K562 (cell line): ENCODE measurements around the gene FN3K. TPM values are rescaled to one million over a fixed set of nuclear protein-coding genes. Genes with fewer than 3 reads are reported as not detected.

Experiments used
- ATAC-seq: fragments of 200-7000 bp; cut with Tn5 transposase; 3 replicates; pipeline ENCODE4 v1.9.1; 2020; ENCODE audit warnings: moderate library complexity
- Bru-seq: library from RNA; stranded (reverse); fragments of 400-500 nt; gene quantifications from one replicate; lab custom pipeline; 2021; lab: Mats Ljungman, UMichigan
- BruChase-seq, 2 experiments: library from RNA; stranded (reverse); fragments of 400-500 nt; gene quantifications; one replicate each; lab custom pipeline; 2021; lab: Mats Ljungman, UMichigan
- BruUV-seq: library from RNA; stranded (reverse); fragments of 400-500 nt; replicated peaks from 2 replicates; lab custom pipeline; 2021; lab: Mats Ljungman, UMichigan
- CTCF ChIA-PET: fragments of 300-600 bp; formaldehyde crosslinking; extraction: SDS; loops from one replicate; lab custom pipeline; 2021; ENCODE audit warnings: low intra/inter-chr PET ratio; lab: Yijun Ruan, JAX
- POLR2A ChIA-PET: fragments of 300-600, 350-650 bp; sonication (Branson Sonifier 250); formaldehyde crosslinking; extraction: SDS; loops from one replicate; lab custom pipeline; 2021; ENCODE audit warnings: antibody characterized with exemption, inconsistent platforms; lab: Yijun Ruan, JAX
- DNase-seq, 4 experiments: peaks; one replicate each; pipeline versions ENCODE4 v3.0.0 to v3.0.0-alpha.2; 2011 to 2018; ENCODE audit warnings: low spot score in 3 of 4, mixed read lengths in 3 of 4; ENCODE audit errors: extremely low read depth in 1 of 4
- FAIRE-seq: peaks from 2 replicates; lab custom pipeline; 2011; peaks lifted over from hg19 to GRCh38; lab: Jason Lieb, UNC
- H2AFZ ChIP-seq: 2 replicates; pipeline ENCODE4 v1.6.0; 2011; ENCODE audit warnings: low read depth, low read length, control low read depth, inconsistent platforms
- H3K27ac ChIP-seq: fragments of 200-600 bp; 3 replicates; pipeline ENCODE4 v1.8.0; 2011; ENCODE audit warnings: low read depth, mild to moderate bottlenecking, control low read depth, inconsistent platforms, low read length, moderate library complexity, mixed read lengths; ENCODE audit errors: extremely low read depth
- H3K27me3 ChIP-seq, 2 experiments: fragments of 300-600 bp in 1 of 2; 2 replicates in 1 of 2; 3 replicates in 1 of 2; pipeline versions ENCODE4 v1.6.0 to v1.8.0; 2011; ENCODE audit warnings: inconsistent platforms in 2 of 2, low read length in 2 of 2, mild to moderate bottlenecking in 1 of 2, mixed read lengths in 1 of 2, moderate library complexity in 1 of 2; ENCODE audit not compliant: control insufficient read depth in 2 of 2, insufficient read depth in 2 of 2
- H3K36me3 ChIP-seq: fragments of 300-600 bp; 3 replicates; pipeline ENCODE4 v1.8.0; 2011; ENCODE audit warnings: mild to moderate bottlenecking, low read length, inconsistent platforms; ENCODE audit not compliant: control insufficient read depth, insufficient read depth
- H3K4me1 ChIP-seq, 2 experiments: fragments of 200-600 bp in 1 of 2; replicated peaks in 1 of 2; 2 replicates in 1 of 2; 3 replicates in 1 of 2; pipeline versions ENCODE4 v1.5.1 to v1.8.0; 2011; ENCODE audit warnings: inconsistent platforms in 2 of 2, low read length in 2 of 2, mild to moderate bottlenecking in 1 of 2, mixed read lengths in 1 of 2, moderate library complexity in 1 of 2; ENCODE audit not compliant: control insufficient read depth in 2 of 2, insufficient read depth in 2 of 2
- H3K4me2 ChIP-seq: 2 replicates; pipeline ENCODE4 v1.6.1; 2011; ENCODE audit warnings: low read length, control low read depth, inconsistent platforms, mixed read lengths; ENCODE audit not compliant: insufficient read depth
- H3K4me3 ChIP-seq: fragments of 200-600 bp; sonication (generic), shearing (Covaris generic); 2 replicates; pipeline ENCODE4 v1.5.1; 2016; ENCODE audit warnings: control low read depth, inconsistent platforms
- H3K79me2 ChIP-seq: fragments of 200-600 bp; 3 replicates; pipeline ENCODE4 v1.8.0; 2011; ENCODE audit warnings: low read length, inconsistent platforms; ENCODE audit not compliant: control insufficient read depth, insufficient read depth
- H3K9ac ChIP-seq, 2 experiments: 2 replicates each; pipeline versions ENCODE4 v1.6.0 to v1.6.1; 2011; ENCODE audit warnings: low read depth in 2 of 2, low read length in 2 of 2, control low read depth in 1 of 2, inconsistent platforms in 1 of 2, mild to moderate bottlenecking in 1 of 2, mixed read lengths in 1 of 2; ENCODE audit not compliant: insufficient read depth in 1 of 2
- H3K9me1 ChIP-seq: one replicate; pipeline ENCODE4 v1.6.0; 2011; ENCODE audit warnings: inconsistent platforms, mild to moderate bottlenecking, low read length, moderate library complexity; ENCODE audit not compliant: control insufficient read depth, insufficient read depth
- H3K9me3 ChIP-seq: replicated peaks from 2 replicates; pipeline ENCODE4 v1.5.1; 2011; ENCODE audit warnings: low read depth, low read length, inconsistent platforms; ENCODE audit not compliant: control insufficient read depth, insufficient read depth
- H4K20me1 ChIP-seq: replicated peaks from 2 replicates; pipeline ENCODE4 v1.6.1; 2011; ENCODE audit warnings: low read length, inconsistent platforms, mixed read lengths; ENCODE audit not compliant: control insufficient read depth, insufficient read depth
- AFF4 ChIP-seq: sonication (generic); formaldehyde crosslinking; IDR thresholded peaks from 2 replicates; pipeline ENCODE4 v1.8.0; 2023; ENCODE audit warnings: mild to moderate bottlenecking, missing genetic modification reagents
- E2F5 ChIP-seq: sonication (generic); formaldehyde crosslinking; IDR thresholded peaks from 2 replicates; pipeline ENCODE4 v1.8.0; 2022; ENCODE audit warnings: mild to moderate bottlenecking, missing genetic modification reagents
- ELF2 ChIP-seq: fragments of 250-450 bp; sonication (Bioruptor Pico); IDR thresholded peaks from 2 replicates; pipeline ENCODE4 v1.5.0; 2021; ENCODE audit warnings: mild to moderate bottlenecking
- FOXK1 ChIP-seq: sonication (generic); formaldehyde crosslinking; IDR thresholded peaks from 2 replicates; pipeline ENCODE4 v1.8.0; 2022; ENCODE audit warnings: missing genetic modification reagents, mild to moderate bottlenecking, borderline replicate concordance
- MCM3 ChIP-seq: fragments of 450-650 bp; IDR thresholded peaks from 2 replicates; pipeline ENCODE4 v1.6.1; 2016
- NFATC3 ChIP-seq: fragments of 450-650 bp; IDR thresholded peaks from 2 replicates; pipeline ENCODE4 v1.6.1; 2017; ENCODE audit warnings: mild to moderate bottlenecking
- PCBP1 ChIP-seq: fragments of 200-400 bp; formaldehyde crosslinking; IDR thresholded peaks from 2 replicates; pipeline ENCODE4 v1.6.1; 2018; ENCODE audit warnings: mild to moderate bottlenecking, low read depth, low read length; ENCODE audit not compliant: poor library complexity, severe bottlenecking
- RFX7 ChIP-seq: fragments of 250-450 bp; sonication (Bioruptor Pico); IDR thresholded peaks from 2 replicates; pipeline ENCODE4 v1.5.1; 2021; ENCODE audit warnings: mild to moderate bottlenecking
- SMC3 ChIP-seq: conservative IDR thresholded peaks from 2 replicates; pipeline ENCODE4 v1.6.1; 2011; ENCODE audit warnings: low read depth, low read length, improper control_type of control experiment; ENCODE audit not compliant: insufficient read depth
- SRF ChIP-seq, 2 experiments: fragments of 250-450, 450-650 bp in 1 of 2; sonication (Bioruptor Pico) in 1 of 2; sonication (generic) in 1 of 2; formaldehyde crosslinking; IDR thresholded peaks; 2 replicates each; pipeline versions ENCODE4 v1.5.0 to v1.5.1; 2020 to 2022; ENCODE audit warnings: mild to moderate bottlenecking in 1 of 2, missing genetic modification reagents in 1 of 2
- YBX1 ChIP-seq: fragments of 450-650 bp; IDR thresholded peaks from 2 replicates; pipeline ENCODE4 v1.7.1; 2016; ENCODE audit warnings: mild to moderate bottlenecking
- ZNF354B ChIP-seq: fragments of 250-450 bp; sonication (Bioruptor Pico); IDR thresholded peaks from 2 replicates; pipeline ENCODE4 v1.4.0; 2020
- WGBS: fragments of 100-300 bp; shearing (Covaris generic); methylation state at CpG from one replicate; pipeline ENCODE4 v1.1.6; 2016; ENCODE audit warnings: low coverage, mixed read lengths; ENCODE audit not compliant: insufficient coverage; ENCODE audit errors: missing lambda C conversion rate; 5-methylcytosine and 5-hydroxymethylcytosine counted together
- in situ Hi-C: fragments of 300-500 bp; cut with MboI; formaldehyde crosslinking; loops from 4 replicates; pipeline ENCODE4 v1.15.0; 2018; ENCODE audit warnings: inconsistent platforms, mixed read lengths
- intact Hi-C: fragments of 100-400 bp; cut with micrococcal nuclease; formaldehyde crosslinking; loops from 2 replicates; pipeline ENCODE4 v1.14.2; 2022
- long read RNA-seq, 3 experiments: library from polyadenylated mRNA in 2 of 3; library from RNA in 1 of 3; unstranded in 2 of 3; stranded (forward) in 1 of 3; transcript quantifications; one replicate each; pipeline ENCODE4 v2.0.0, GENCODE V29; 2019 to 2022
- polyA minus RNA-seq, 3 experiments: library from RNA; depleted of rRNA, polyadenylated mRNA; stranded (reverse); fragments of >200 nt; gene quantifications; 2 replicates each; pipeline ENCODE4 v1.2.3, GENCODE V29; 2011
- polyA plus RNA-seq, 8 experiments: library from polyadenylated mRNA; depleted of rRNA in 4 of 8; stranded (reverse) in 5 of 8; unstranded in 3 of 8; fragments of >200 nt; fragmentation: Nextera tagmentation in 2 of 8; fragmentation: Illumina TruSeq in 1 of 8; extraction: Ambion mirVana in 2 of 8; extraction: Trizol in 1 of 8; gene quantifications; 2 replicates each; pipeline versions ENCODE4 v1.2.1 to v1.2.3, GENCODE V29; 2011 to 2014; ENCODE audit warnings: inconsistent platforms in 1 of 8, missing spikeins in 1 of 8
- total RNA-seq, 7 experiments: library from RNA; depleted of rRNA in 6 of 7; stranded (reverse); fragments of >200 nt in 6 of 7; fragmentation: Illumina TruSeq in 2 of 7; extraction: Trizol in 2 of 7; gene quantifications; 2 replicates each; pipeline versions ENCODE4 v1.2.1 to v1.2.3, GENCODE V29; 2011 to 2021; ENCODE audit warnings: low replicate concordance in 1 of 7

Gene FN3K
- total RNA-seq (2011; cell fraction: chromatin; rRNA removed; ENCODE audit: low replicate concordance) = 37.1 and 44.4 TPM in 2 replicates
- 20.8 and 23.0 TPM in 2 replicates for total RNA-seq (2011; cell fraction: nucleolus; rRNA removed)
- total RNA-seq (2011; cell fraction: nucleoplasm; rRNA removed) = 22.2 and 22.9 TPM in 2 replicates
- total RNA-seq (2014; rRNA removed) = 6.3 and 6.6 TPM in 2 replicates
- 1.3 and 1.4 TPM in 2 replicates for total RNA-seq (2014; rRNA removed; fragmentation: Illumina TruSeq; extraction: Trizol)
- total RNA-seq (2015; rRNA removed; fragmentation: Illumina TruSeq; extraction: Trizol) = 3.6 TPM in 2 replicates
- 20.0 and 22.7 TPM in 2 replicates for total RNA-seq (2021)
- polyA plus RNA-seq (2011; rRNA removed) = 3.8 and 6.1 TPM in 2 replicates
- polyA plus RNA-seq (2011; cell fraction: cytosol; rRNA removed) = 2.0 and 2.3 TPM in 2 replicates
- 14.3 and 19.9 TPM in 2 replicates for polyA plus RNA-seq (2011; cell fraction: nucleus; rRNA removed)
- polyA plus RNA-seq (2012) = 22.1 and 24.7 TPM in 2 replicates
- 8.6 and 10.6 TPM in 2 replicates for polyA plus RNA-seq (2014; fragmentation: Illumina TruSeq; extraction: Trizol)
- under 1 TPM; 0.08 to 0.11 TPM for polyA plus RNA-seq (2014; fragmentation: Nextera tagmentation; extraction: Ambion mirVana)
- 7.9 and 10.0 TPM in 2 replicates for polyA plus RNA-seq (2014; rRNA removed)
- 3.8 and 5.8 TPM in 2 replicates for polyA minus RNA-seq (2011; rRNA and poly(A)+ RNA removed)
- 10.5 and 19.6 TPM in 2 replicates for polyA minus RNA-seq (2011; cell fraction: cytosol; rRNA and poly(A)+ RNA removed)
- polyA minus RNA-seq (2011; cell fraction: nucleus; rRNA and poly(A)+ RNA removed) = 6.9 and 14.9 TPM in 2 replicates
- percentile 61 among the genes with signal in this experiment for Bru-seq, nascent RNA
- percentile 61 among the genes with signal in this experiment for BruChase-seq, experiment 1, labeled RNA remaining after a 2-hour chase
- BruChase-seq, experiment 2, labeled RNA remaining after a 6-hour chase = percentile 63 among the genes with signal in this experiment
- long read RNA-seq, experiment 1, partial matches to known transcripts = 3 of 6 reads
- long read RNA-seq, experiment 1, other reads (novel, unspliced or antisense) = 1 of 6 reads
- long read RNA-seq, experiment 2, transcript FN3K-201 (6 exons, 1,434 nt) = major isoform, 15 of 26 reads
- long read RNA-seq, experiment 2, partial matches to known transcripts = 5 of 26 reads
- long read RNA-seq, experiment 2, other reads (novel, unspliced or antisense) = 6 of 26 reads
- long read RNA-seq, experiment 3 = 0 reads

- Histone ChIP-seq H3K4me2 (peak within 1 kb of the TSS; percentile 75), H3K9ac (peak within 1 kb of the TSS; percentile 72 to 97)
- ATAC-seq = peak; percentile 83
- TF ChIP-seq MCM3 = no peak
- no peak for TF ChIP-seq SRF (CRISPR knock-in tag; IDR thresholded peaks at IDR 0.05)
- TF ChIP-seq FOXK1 (CRISPR knock-in tag) = peak; percentile 23; the same call in 1 of the 2 replicates
- TF ChIP-seq ELF2 (CRISPR knock-in tag) = no peak
- TF ChIP-seq ZNF354B (CRISPR knock-in tag) = no peak
- TF ChIP-seq SMC3 = no peak
- TF ChIP-seq YBX1 = no peak
- peak; percentile 87 for TF ChIP-seq AFF4 (CRISPR knock-in tag)
- TF ChIP-seq PCBP1 = no peak
- no peak for TF ChIP-seq RFX7 (CRISPR knock-in tag)
- TF ChIP-seq E2F5 (CRISPR knock-in tag) = no peak
- TF ChIP-seq NFATC3 = no peak
These were observed at the start of gene FN3K for GRCh38 chr17:82734987-82735866. Gene FN3K (plus strand): TSS chr17:82735615. CDS start chr17:82735637, 22 bp downstream.

More at GRCh38 chr17:82734987-82735866, at the start of gene FN3K:
- Histone ChIP-seq H3K9me1 (no peaks in the 10 kb centered on the region), H3K79me2 (peaks cover 22% of the 10 kb centered on the region), H3K36me3 (peaks cover 28% of the 10 kb centered on the region; the same call in 2 of the 3 replicates), H3K4me3 (peak within 1 kb of the TSS; percentile 69), H3K27me3 (no peaks in the 10 kb centered on the region), H3K27ac (peak within 1 kb of the TSS; percentile 83), H3K4me1 (peaks cover 13 to 44% of the 10 kb centered on the region in 2 experiments; a peak in 4 of 5 replicates), H4K20me1 (no peaks in the 10 kb centered on the region), H2AFZ (peak within 1 kb of the TSS; percentile 95), H3K9me3 (peaks cover 18% of the 10 kb centered on the region)
- DNase-seq = peak; percentile 80 to 92 (median 88)
- 17% methylated on average over 43 of the region's 101 CpGs for WGBS
- FAIRE-seq = peak; percentile 29
- TSS peak; percentile 82 for BruUV-seq
- in situ Hi-C loops (no loop called here), intact Hi-C loops (no loop called here)
- ChIA-PET CTCF (no interaction called here), POLR2A (interaction anchor here (0.7 to 1.3 kb wide), 3 partner anchors 16 to 238 kb away, joined by 3 to 4 read pairs (median 4); no protein-coding TSS in a partner anchor)
